GM12875 (cell line): ENCODE results near the gene PTPRD.

Experiments used
- H3K4me3 ChIP-seq: one replicate; pipeline ENCODE4 v1.5.1; 2011; ENCODE audit warnings: low read depth, low read length, control low read depth
- TF ChIP-seq, protein P1 (sequence below): IDR thresholded peaks from 2 replicates; pipeline ENCODE4 v1.5.1; 2011; ENCODE audit warnings: low read depth, mild to moderate bottlenecking, control low read depth, inconsistent platforms, low read length, moderate library complexity, borderline replicate concordance; ENCODE audit not compliant: insufficient read depth

The PTPRD gene

GRCh38 chr9:9992936-9993335 lies 619.9 kb downstream of the PTPRD start:
- no peak overlapping the region for H3K4me3 ChIP-seq
- TF ChIP-seq, protein P1, sequence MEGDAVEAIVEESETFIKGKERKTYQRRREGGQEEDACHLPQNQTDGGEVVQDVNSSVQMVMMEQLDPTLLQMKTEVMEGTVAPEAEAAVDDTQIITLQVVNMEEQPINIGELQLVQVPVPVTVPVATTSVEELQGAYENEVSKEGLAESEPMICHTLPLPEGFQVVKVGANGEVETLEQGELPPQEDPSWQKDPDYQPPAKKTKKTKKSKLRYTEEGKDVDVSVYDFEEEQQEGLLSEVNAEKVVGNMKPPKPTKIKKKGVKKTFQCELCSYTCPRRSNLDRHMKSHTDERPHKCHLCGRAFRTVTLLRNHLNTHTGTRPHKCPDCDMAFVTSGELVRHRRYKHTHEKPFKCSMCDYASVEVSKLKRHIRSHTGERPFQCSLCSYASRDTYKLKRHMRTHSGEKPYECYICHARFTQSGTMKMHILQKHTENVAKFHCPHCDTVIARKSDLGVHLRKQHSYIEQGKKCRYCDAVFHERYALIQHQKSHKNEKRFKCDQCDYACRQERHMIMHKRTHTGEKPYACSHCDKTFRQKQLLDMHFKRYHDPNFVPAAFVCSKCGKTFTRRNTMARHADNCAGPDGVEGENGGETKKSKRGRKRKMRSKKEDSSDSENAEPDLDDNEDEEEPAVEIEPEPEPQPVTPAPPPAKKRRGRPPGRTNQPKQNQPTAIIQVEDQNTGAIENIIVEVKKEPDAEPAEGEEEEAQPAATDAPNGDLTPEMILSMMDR, result no peak

- H3K4me3 ChIP-seq, result no peak overlapping the region
- TF ChIP-seq, protein P1, result no peak
Observed at GRCh38 chr9:9973062-9973461, 639.7 kb downstream of the PTPRD start.

DNA sequence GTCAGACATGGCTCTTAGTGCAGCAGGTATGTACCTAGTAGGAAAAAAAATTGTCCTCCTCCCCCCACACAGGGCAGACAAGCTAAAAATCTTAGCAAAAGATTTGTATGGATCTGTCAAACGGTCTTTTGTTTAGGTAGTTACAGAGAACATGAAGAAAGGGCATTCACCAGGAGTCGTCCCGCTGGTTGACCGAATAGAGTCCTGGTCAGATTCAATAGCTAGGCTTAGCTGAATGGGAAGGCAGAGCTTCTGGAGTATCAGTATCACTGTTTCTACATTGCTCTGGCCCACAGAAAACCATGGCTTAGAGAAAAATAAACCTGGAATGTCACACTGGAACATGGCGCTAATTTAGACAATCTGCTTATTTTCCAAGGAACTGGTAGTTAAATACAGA lies 642.3 kb downstream of the PTPRD start:
- TF ChIP-seq, protein P1, result no peak

GRCh38 chr9:9963841-9964240 lies 649.0 kb downstream of the PTPRD start:
- no peak overlapping the region for H3K4me3 ChIP-seq
- TF ChIP-seq, protein P1, result no peak

More for the DNA sequence above, 642.3 kb downstream of the PTPRD start:
- H3K4me3 ChIP-seq, result no peak overlapping the region

DNA sequence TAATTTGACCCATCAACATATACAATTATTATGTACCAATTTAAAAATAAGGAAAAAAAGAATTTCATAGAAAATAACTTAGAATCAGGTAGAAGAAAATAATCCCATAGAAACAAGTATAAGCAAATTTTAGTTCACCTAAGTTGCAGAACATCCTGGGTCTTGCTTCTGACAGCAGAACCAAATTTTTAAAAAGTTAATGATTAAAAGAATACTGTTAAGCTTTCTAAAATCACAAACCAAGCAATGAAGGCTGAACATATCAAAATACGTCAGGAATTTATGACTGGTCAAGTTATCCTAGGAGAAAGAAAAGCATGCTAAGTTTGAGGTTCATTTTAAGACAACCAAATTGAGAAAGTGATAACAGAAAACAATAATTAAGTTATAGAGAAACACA lies 650.9 kb downstream of the PTPRD start:
- TF ChIP-seq, protein P1, result no peak

DNA sequence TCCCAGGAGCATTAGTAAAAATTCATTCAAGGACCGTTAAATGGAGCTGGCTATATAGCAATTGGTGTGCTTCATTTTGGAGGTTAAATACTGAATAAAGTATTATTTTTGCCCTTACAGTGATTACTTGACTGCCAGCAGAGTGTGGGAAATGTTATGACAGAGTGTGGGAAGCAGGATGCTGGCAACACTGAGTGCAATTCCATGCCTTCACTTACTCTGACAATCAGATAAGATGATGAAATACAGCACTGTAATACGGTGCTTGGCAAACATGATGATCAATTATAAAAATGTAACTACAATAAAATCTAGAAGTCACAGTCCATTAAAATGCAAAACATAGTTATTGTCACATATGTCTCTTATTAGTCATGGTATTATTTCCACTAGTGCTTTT lies 651.3 kb downstream of the PTPRD start:
- TF ChIP-seq, protein P1, result no peak

More for the DNA sequence above, 650.9 kb downstream of the PTPRD start:
- no peak overlapping the region for H3K4me3 ChIP-seq

GRCh38 chr9:9951556-9952160 lies 661.1 kb downstream of the PTPRD start:
- TF ChIP-seq, protein P1, result no peak

More for the DNA sequence above, 651.3 kb downstream of the PTPRD start:
- no peak overlapping the region for H3K4me3 ChIP-seq

More at GRCh38 chr9:9951556-9952160, 661.1 kb downstream of the PTPRD start:
- H3K4me3 ChIP-seq, result no peak overlapping the region
